Dedifferentiated amniotic fluid mesenchymal stem cell (primary cell): ENCODE data around the gene MRPL20.
"Not testable (repeated sequence)": the region's sequence is repeated elsewhere in the genome, so short reads cannot be mapped to it uniquely, and the experiment has no call there.

ENCODE experiments used
- DNase-seq: peaks from one replicate; pipeline ENCODE4 v3.0.0-alpha.2; 2016; ENCODE audit errors: extremely low spot score

MRPL20 gene

GRCh38 chr1:1426496-1427105 lies 19.5 kb upstream of the MRPL20 start:
- DNase-seq: no peak

GRCh38 chr1:1425753-1426495 lies 18.8 kb upstream of the MRPL20 start:
- DNase-seq: no peak

GRCh38 chr1:1425426-1425752 lies 18.3 kb upstream of the MRPL20 start:
- DNase-seq: no peak

DNA sequence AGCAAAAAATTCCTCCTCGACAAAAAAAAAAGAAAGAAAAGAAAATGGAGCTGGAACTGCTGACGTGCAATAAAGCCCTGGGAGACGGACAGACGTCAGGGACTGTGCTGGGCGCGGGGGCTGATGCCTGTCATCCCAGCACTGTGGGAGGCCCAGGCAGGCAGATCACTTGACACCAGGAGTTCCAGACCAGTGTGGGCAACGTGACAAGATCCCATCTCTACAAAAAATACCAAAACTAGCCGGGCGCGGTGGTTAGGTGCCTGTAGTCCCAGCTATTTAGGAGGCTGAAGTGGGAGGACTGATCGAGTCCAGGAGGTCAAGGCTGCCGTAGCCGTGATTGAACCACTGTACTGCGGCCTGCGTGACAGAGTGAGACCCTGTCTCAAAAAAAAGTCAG lies 17.6 kb upstream of the MRPL20 start:
- no peak for DNase-seq

GRCh38 chr1:1423245-1423597 lies 16.1 kb upstream of the MRPL20 start:
- no peak for DNase-seq

GRCh38 chr1:1422465-1423244 lies 15.6 kb upstream of the MRPL20 start:
- DNase-seq: no peak

- DNase-seq: no peak
Observed at GRCh38 chr1:1421907-1422464, 14.9 kb upstream of the MRPL20 start.

DNA sequence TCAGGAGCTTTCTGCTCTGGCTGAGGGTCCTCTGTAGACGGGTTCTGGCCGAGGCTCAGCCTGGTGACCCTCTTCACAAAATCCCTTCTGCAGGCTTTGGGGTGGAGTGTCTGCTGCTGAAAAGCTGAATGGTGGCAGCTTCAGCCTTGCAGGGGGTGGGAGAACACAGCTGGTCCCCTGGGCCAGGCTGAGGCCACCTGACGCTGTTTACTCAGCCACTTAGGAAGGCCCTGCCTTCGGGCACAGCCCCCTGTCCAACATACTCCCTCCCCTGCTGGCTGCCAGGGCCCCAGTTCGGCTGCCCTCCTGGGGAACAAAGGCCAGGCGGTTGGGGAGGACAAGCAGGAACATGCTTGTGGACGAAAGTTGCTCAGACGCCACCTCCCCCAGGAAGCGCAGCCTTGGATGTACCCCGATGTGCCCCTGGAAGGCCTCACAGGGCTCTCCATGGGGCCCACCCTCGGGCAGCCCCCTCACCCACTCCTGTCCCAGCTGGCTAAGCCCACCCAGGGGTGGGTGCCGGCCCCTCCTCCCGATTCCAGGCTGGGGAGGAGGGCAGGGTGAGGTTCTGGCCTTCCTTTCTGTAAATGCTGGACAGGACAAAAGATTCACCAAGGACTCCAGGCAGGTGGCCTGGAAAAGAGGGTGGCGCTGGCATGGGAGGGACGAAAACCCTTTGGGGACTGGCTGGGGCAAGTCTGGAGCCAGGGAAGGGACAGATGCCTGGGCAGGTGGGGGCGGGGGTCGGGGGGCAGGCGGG lies 14.2 kb upstream of the MRPL20 start, which contains the start of gene ANKRD65:
Gene ANKRD65 (minus strand): TSS at position 130 of the 760 bp plus-strand sequence. CDS start 271 bp downstream, outside the sequence.
- no peak for DNase-seq

- no peak for DNase-seq
Observed at GRCh38 chr1:1420654-1421141, 13.6 kb upstream of the MRPL20 start.

DNA sequence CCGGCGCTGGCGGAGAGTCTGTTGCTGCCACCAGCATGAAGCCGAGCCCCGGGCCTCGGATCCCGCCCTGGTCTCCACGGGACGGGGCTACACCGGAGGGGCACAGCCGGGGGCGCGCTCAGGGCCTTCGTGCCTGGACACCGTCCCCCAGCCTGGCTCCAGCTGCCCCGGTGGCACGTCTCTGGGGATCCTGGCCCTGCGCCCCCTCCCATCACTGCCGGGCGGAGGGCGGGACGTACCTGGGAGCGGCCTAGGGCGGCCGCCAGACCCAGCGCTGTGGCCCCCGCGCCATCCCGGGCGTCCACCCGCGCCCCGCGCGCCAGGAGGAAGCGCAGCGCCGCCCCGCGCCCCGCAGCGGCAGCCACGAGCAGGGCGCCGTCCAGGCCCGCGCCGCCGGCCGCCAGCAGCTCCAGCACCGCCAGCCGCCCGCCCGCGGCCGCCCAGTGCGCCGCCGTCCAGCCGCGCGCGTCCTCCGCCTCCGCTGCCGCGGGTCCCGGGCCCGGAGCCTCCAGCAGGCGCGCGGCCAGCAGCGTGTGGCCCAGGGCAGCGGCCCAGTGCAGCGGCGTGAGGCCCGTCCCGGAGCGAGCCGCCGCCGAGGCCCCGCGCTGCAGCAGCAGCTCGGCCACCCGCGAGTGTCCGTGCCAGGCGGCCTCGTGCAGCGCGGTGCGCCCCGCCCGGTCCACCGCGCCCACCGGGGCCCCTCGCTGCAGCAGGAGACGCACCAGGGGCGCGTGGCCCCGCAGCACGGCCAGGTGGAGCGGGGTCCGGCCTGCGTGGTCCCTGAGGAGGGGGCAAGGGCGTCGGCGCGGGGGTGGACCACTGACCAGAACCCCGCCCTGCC lies 12.9 kb upstream of the MRPL20 start:
- DNase-seq: no peak

DNA sequence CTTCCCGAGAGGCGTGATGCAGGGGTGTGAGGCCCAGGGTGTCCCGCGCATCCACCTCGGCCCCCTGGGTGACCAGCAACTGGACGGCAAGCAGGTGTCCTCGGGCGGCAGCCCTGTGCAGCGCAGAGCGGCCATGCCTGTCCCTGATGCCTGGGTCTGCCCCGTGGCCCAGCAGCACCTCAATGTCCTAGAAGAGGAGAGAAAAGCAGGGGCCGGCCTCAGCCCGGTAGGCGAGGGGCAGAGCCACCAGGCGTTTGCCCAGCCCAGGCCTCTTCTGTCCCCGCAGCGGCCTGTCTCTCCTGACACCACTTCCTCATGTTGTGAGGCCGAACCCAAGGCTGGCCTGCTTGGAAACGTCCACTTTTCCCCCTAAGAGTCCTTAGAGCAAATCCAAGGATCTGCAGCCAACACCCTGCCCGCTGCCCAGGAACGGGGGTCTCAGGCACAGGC lies 12.3 kb upstream of the MRPL20 start:
- DNase-seq: no peak

DNA sequence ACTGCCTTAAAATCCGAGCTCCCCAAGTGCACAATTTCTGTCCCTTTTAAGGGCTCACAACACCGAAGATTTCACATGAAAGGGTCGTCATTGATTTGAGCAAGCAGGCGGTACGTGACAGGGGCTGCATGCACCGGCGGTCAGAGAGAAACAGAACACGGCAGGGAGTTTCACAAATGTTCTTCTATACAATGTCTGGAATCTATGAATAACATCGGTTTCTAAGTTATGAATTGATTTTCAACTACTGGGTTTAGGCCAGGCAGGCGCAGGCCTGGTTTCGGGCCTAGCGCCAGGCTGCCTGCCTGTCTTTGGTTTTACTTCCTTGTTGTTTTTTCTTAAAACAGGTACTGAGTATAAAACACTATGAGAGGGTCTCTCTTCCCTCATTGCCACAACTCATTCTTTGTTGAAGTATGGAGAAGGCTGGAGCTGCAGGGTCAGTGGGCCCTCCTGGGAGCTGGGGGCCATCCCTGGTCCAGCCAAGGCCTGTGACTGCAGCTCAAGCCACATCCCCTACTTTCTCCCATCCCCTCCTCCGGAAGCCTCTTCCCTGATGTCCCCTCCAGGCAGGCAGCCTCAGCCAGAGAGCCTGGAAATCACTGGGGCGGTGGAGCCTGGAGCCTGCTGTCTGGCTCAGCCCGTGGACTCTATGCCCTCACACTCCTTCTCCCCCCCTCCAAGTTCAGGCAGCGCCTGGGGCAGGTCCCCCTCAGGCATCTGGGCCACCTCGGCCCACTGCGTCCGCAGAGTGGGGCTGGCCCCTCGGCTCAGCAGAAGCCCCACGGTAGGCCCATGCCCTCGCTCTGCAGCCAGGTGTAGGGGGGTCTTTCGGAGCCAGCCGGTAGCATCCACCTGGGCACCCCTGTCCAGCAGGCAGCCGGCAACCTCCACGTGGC lies 11.6 kb upstream of the MRPL20 start:
- DNase-seq: no peak

DNA sequence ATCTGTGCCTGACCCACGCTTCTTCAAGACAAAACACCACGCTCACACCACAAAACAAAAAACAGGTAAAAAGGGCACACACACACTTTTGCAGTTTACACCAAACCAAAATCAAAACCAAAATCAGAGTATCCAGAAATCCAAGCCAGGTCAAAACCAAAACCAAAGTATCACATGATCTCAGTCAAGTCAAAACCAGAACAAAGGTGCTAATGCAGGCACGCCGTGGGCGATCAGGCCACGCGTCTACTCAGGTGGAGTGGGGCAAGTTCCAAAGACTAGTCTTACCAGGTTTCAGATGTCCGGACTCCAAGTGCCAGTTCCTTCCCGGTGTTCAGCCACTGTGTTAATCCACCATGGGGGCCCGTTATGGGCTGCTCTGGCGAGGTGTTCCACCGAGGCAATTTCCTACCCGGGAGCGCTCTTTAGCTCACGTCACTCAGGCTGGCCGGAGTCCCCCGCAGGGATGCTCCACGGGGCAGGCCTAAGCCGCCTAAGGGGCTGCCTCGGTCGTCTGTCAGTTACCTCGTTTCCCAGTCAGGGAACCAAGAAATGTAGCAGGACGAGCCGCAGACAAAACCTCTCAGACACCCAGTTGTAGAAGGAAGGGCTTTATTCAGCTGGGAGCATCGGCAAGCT lies 10.9 kb upstream of the MRPL20 start:
- DNase-seq: not testable (repeated sequence)

- DNase-seq: not testable (repeated sequence)
Observed at GRCh38 chr1:1417396-1417795, 10.3 kb upstream of the MRPL20 start.

DNA sequence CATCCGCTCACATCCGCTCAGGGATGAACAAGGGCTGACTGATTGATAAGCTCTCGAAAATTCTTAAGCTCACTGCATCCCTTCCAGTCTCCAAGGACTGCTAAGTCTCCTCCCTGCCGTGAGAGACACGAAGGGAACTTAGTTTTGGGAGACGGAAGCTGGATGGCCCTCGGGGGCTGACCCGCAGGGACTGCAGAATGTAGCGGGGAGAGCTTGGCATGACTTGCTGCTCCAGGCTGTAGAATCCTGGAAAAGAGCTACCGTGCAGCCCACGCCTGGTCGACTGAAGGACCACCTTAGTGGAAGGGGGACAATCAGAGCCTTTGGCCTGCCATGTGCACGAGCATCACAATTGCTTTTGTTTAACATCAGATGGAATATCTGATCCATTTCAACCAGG lies 8.7 kb upstream of the MRPL20 start:
- no peak for DNase-seq

DNA sequence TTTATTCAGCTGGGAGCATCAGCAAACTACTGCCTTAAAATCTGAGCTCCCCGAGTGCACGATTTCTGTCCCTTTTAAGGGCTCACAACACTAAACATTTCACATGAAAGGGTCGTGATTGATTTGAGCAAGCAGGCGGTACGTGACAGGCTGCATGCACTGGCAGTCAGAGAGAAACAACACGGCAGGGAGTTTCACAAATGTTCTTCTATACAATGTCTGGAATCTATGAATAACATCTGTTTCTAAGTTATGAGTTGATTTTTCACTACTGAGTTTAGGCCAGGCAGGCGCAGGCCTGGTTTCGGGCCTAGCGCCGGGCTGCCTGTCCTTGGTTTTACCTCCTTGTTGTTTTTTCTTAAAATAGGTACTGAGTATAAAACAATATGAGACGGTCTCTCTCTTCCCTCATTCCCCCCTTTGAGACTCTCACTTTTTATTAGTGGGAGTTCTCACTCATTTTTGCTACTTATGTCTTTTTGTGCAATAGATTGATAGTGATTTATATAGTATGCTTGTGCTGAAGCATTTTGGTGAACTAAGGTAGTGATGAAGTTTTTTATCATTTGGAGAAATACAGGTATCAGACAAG lies 5.3 kb upstream of the MRPL20 start:
- DNase-seq: not testable (repeated sequence)

- no peak for DNase-seq
Observed at GRCh38 chr1:1411626-1412025, 4.5 kb upstream of the MRPL20 start.

DNA sequence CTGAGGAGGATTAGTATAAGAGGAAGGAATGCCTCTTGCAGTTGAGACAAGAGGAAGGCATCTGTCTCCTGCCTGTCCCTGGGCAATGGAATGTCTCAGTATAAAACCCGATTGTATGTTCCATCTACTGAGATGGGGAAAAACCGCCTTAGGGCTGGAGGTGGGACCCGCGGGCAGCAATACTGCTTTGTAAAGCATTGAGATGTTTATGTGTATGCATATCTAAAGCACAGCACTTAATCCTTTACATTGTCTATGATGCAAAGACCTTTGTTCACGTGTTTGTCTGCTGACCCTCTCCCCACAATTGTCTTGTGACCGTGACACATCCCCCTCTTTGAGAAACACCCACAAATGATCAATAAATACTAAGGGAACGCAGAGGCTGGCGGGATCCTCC lies 3.1 kb upstream of the MRPL20 start:
- DNase-seq: not testable (repeated sequence)
